Mononuclear cell (primary cell): ENCODE results near the gene WWOX. TPM values are rescaled to one million over a fixed set of nuclear protein-coding genes. Genes with fewer than 3 reads are reported as not detected.
"Not testable (repeated sequence)": the region's sequence is repeated elsewhere in the genome, so short reads cannot be mapped to it uniquely, and the experiment has no call there.

Experiments
- H3K27me3 ChIP-seq: 2 replicates; pipeline ENCODE4 v1.6.0; 2011; ENCODE audit warnings: low read length, control low read depth; ENCODE audit not compliant: insufficient read depth
- H3K4me1 ChIP-seq: 2 replicates; pipeline ENCODE4 v1.5.1; 2011; ENCODE audit warnings: mild to moderate bottlenecking, low read length, control low read depth; ENCODE audit not compliant: insufficient read depth
- H3K4me3 ChIP-seq: 2 replicates; pipeline ENCODE4 v1.5.1; 2011; ENCODE audit warnings: mild to moderate bottlenecking, low read length, moderate library complexity
- H3K9me3 ChIP-seq: 2 replicates; pipeline ENCODE4 v1.5.1; 2011; ENCODE audit warnings: low read depth, mild to moderate bottlenecking, control low read depth, low read length
- total RNA-seq: library from RNA; depleted of rRNA; stranded (reverse); fragments of >200 nt; gene quantifications from one replicate; pipeline ENCODE4 v1.2.3, GENCODE V29; 2012

WWOX gene
- total RNA-seq, 1 donor: 22.7 TPM

- Histone ChIP-seq H3K4me1 (no peaks in the 10 kb centered on the region), H3K4me3 (no peak overlapping the region), H3K9me3 (no peaks in the 10 kb centered on the region), H3K27me3 (no peaks in the 10 kb centered on the region)
These were observed 1109.9 kb downstream of the WWOX start for GRCh38 chr16:79209308-79209707.

GRCh38 chr16:79210607-79211006, 1111.2 kb downstream of the WWOX start:
- H3K4me3 ChIP-seq: no peak overlapping the region
- no peaks in the 10 kb centered on the region for H3K9me3 ChIP-seq
- peaks cover 5% of the 10 kb centered on the region for H3K4me1 ChIP-seq
- no peaks in the 10 kb centered on the region for H3K27me3 ChIP-seq

GRCh38 chr16:79211586-79211985, 1112.1 kb downstream of the WWOX start:
- Histone ChIP-seq H3K4me1 (peaks cover 5% of the 10 kb centered on the region), H3K4me3 (no peak overlapping the region), H3K9me3 (no peaks in the 10 kb centered on the region), H3K27me3 (no peaks in the 10 kb centered on the region)

GRCh38 chr16:79212114-79212791, 1112.8 kb downstream of the WWOX start:
- H3K4me1 ChIP-seq: peaks cover 6% of the 10 kb centered on the region
- no peak overlapping the region for H3K4me3 ChIP-seq
- H3K9me3 ChIP-seq: no peaks in the 10 kb centered on the region
- no peaks in the 10 kb centered on the region for H3K27me3 ChIP-seq

GRCh38 chr16:79213214-79213613, 1113.8 kb downstream of the WWOX start:
- Histone ChIP-seq H3K4me1 (peaks cover 10% of the 10 kb centered on the region), H3K27me3 (no peaks in the 10 kb centered on the region), H3K9me3 (no peaks in the 10 kb centered on the region), H3K4me3 (no peak overlapping the region)

- Histone ChIP-seq H3K9me3 (no peaks in the 10 kb centered on the region), H3K27me3 (no peaks in the 10 kb centered on the region), H3K4me3 (no peak overlapping the region), H3K4me1 (peaks cover 10% of the 10 kb centered on the region)
These were observed 1115.8 kb downstream of the WWOX start for GRCh38 chr16:79215289-79215688.

- H3K4me3 ChIP-seq: no peak overlapping the region
These were observed 1118.0 kb downstream of the WWOX start for GRCh38 chr16:79217375-79218011.

GRCh38 chr16:79218351-79218750, 1118.9 kb downstream of the WWOX start:
- Histone ChIP-seq H3K4me1 (peaks cover 10% of the 10 kb centered on the region), H3K27me3 (no peaks in the 10 kb centered on the region), H3K9me3 (no peaks in the 10 kb centered on the region), H3K4me3 (no peak overlapping the region)

More at GRCh38 chr16:79217375-79218011, 1118.0 kb downstream of the WWOX start:
- peaks cover 10% of the 10 kb centered on the region for H3K4me1 ChIP-seq
- no peaks in the 10 kb centered on the region for H3K9me3 ChIP-seq
- H3K27me3 ChIP-seq: no peaks in the 10 kb centered on the region

GRCh38 chr16:79225994-79226393, 1126.5 kb downstream of the WWOX start:
- H3K27me3 ChIP-seq, H3K4me1 ChIP-seq, H3K9me3 ChIP-seq, H3K4me3 ChIP-seq: not testable (repeated sequence)

GRCh38 chr16:79229361-79229760, 1129.9 kb downstream of the WWOX start:
- Histone ChIP-seq H3K9me3 (no peaks in the 10 kb centered on the region), H3K27me3 (no peaks in the 10 kb centered on the region), H3K4me3 (no peak overlapping the region), H3K4me1 (no peaks in the 10 kb centered on the region)

GRCh38 chr16:79245700-79246099, 1146.2 kb downstream of the WWOX start:
- H3K27me3 ChIP-seq, H3K9me3 ChIP-seq, H3K4me1 ChIP-seq, H3K4me3 ChIP-seq: not testable (repeated sequence)

GRCh38 chr16:79247386-79247785, 1147.9 kb downstream of the WWOX start:
- H3K4me3 ChIP-seq: no peak overlapping the region
- H3K27me3 ChIP-seq: no peaks in the 10 kb centered on the region
- no peaks in the 10 kb centered on the region for H3K9me3 ChIP-seq
- H3K4me1 ChIP-seq: no peaks in the 10 kb centered on the region

GRCh38 chr16:79248351-79248750, 1148.9 kb downstream of the WWOX start:
- Histone ChIP-seq H3K4me3 (no peak overlapping the region), H3K9me3 (no peaks in the 10 kb centered on the region), H3K27me3 (no peaks in the 10 kb centered on the region), H3K4me1 (no peaks in the 10 kb centered on the region)

GRCh38 chr16:79250502-79251098, 1151.1 kb downstream of the WWOX start:
- no peaks in the 10 kb centered on the region for H3K4me1 ChIP-seq
- no peak overlapping the region for H3K4me3 ChIP-seq
- no peaks in the 10 kb centered on the region for H3K27me3 ChIP-seq
- H3K9me3 ChIP-seq: no peaks in the 10 kb centered on the region

- no peaks in the 10 kb centered on the region for H3K27me3 ChIP-seq
- H3K9me3 ChIP-seq: no peaks in the 10 kb centered on the region
- no peaks in the 10 kb centered on the region for H3K4me1 ChIP-seq
- H3K4me3 ChIP-seq: no peak overlapping the region
These were observed 1153.7 kb downstream of the WWOX start for GRCh38 chr16:79253100-79253631.
